Activated CD4-positive, alpha-beta memory T cell treated with anti-CD3 and anti-CD28 coated beads for 36 hours (primary cell): ENCODE results near the gene KAT7. TPM values are rescaled to one million over a fixed set of nuclear protein-coding genes. Genes with fewer than 3 reads are reported as not detected.

ENCODE experiments used
- CTCF ChIA-PET: fragments of 350-600 bp; sonication (Branson Sonifier 250); formaldehyde crosslinking; loops from one replicate; lab custom pipeline; 2021; ENCODE audit warnings: antibody characterized with exemption, inconsistent platforms; lab: Charles Lee
- POLR2A ChIA-PET: fragments of 350-600 bp; sonication (Branson Sonifier 250); formaldehyde crosslinking; loops from one replicate; lab custom pipeline; 2021; ENCODE audit warnings: antibody characterized with exemption; lab: Charles Lee
- DNase-seq: peaks from one replicate; pipeline ENCODE4 v3.0.0-alpha.2; 2020
- H3K27ac Mint-ChIP-seq: one replicate; pipeline ENCODE4 v1.8.0; 2021; ENCODE audit warnings: mixed read lengths
- H3K27me3 Mint-ChIP-seq: one replicate; pipeline ENCODE4 v1.8.0; 2021; ENCODE audit warnings: mixed read lengths
- H3K36me3 Mint-ChIP-seq: one replicate; pipeline ENCODE4 v1.8.0; 2021; ENCODE audit warnings: mixed read lengths
- H3K4me1 Mint-ChIP-seq: one replicate; pipeline ENCODE4 v1.8.0; 2021; ENCODE audit warnings: low read depth, mixed read lengths
- H3K4me3 Mint-ChIP-seq: one replicate; pipeline ENCODE4 v1.8.0; 2021; ENCODE audit warnings: mild to moderate bottlenecking, mixed read lengths
- H3K9me3 Mint-ChIP-seq: one replicate; pipeline ENCODE4 v1.8.0; 2021; ENCODE audit warnings: mixed read lengths
- intact Hi-C: fragments of 100-400 bp; cut with micrococcal nuclease; formaldehyde crosslinking; loops from one replicate; pipeline ENCODE4 v1.15.1; 2023
- total RNA-seq, 2 experiments: library from RNA; stranded (reverse); gene quantifications; one replicate each; pipeline ENCODE4 v1.2.3, GENCODE V29; 2021

KAT7 gene
- 10 to 100 TPM; 60.5 to 65.8 TPM for total RNA-seq

DNA sequence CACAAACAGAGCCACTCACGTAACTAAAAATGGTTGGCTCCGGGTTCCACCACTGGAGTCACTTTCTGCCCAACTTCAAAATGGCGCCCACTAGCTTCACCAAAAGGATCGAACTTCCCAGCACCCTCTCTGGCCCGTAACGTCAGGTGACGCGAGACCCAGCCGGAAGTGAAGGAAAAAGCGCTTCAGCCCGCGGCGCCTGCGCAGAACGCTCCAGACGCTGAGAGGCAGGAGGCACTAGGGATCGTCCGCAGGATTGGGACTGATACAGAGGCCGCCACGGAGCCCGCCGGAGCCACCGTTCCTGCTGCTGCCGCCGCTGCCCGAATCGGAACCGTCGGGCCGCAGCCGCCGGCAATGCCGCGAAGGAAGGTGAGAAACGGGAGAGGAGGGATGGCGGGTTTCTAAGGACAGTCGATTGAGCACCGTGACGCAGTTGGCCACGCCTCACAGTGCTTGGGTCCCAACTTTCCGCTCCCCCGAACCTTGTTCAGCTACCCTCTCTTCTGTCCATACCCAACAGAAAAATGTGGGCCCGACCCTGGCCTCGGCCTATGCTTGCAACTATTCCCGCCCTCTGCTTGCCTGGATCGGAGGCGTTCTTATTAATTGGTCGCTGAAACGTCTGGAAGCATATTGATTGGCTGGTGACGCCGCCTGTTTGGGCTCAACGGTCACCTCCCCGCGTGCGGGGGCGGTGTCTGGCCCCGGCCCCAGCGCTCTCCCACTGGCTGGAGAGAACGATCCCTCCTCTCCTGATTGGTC is at the start of gene KAT7:
KAT7 (plus strand) TSS at position 204 of the 765 bp plus-strand sequence; CDS start at position 358, 154 bp downstream.
- peaks cover 33% of the 10 kb centered on the region for H3K36me3 Mint-ChIP-seq
- peak; percentile 99 for DNase-seq
- H3K9me3 Mint-ChIP-seq = no peaks in the 10 kb centered on the region
- H3K27ac Mint-ChIP-seq = peak within 1 kb of the TSS; percentile 95
- ChIA-PET CTCF (interaction anchor here (1.1 to 2.6 kb wide), 5 partner anchors 45 to 208 kb away, joined by 3 to 28 read pairs (median 4); partner anchors contain the start of gene SLC35B1), POLR2A (interaction anchor here (0.5 to 2.7 kb wide), 16 partner anchors 12 to 173 kb away, joined by 3 to 17 read pairs (median 4); partner anchors contain the start of genes FAM117A and SLC35B1)
- peaks cover 51% of the 10 kb centered on the region for H3K4me1 Mint-ChIP-seq
- no peaks in the 10 kb centered on the region for H3K27me3 Mint-ChIP-seq
- intact Hi-C loops = loop anchor here (1.0 to 10.0 kb wide), 8 partner anchors 24 to 374 kb away; partner anchors contain the start of genes FAM117A, PHB1 and SPOP
- peak within 1 kb of the TSS; percentile 91 for H3K4me3 Mint-ChIP-seq

DNA sequence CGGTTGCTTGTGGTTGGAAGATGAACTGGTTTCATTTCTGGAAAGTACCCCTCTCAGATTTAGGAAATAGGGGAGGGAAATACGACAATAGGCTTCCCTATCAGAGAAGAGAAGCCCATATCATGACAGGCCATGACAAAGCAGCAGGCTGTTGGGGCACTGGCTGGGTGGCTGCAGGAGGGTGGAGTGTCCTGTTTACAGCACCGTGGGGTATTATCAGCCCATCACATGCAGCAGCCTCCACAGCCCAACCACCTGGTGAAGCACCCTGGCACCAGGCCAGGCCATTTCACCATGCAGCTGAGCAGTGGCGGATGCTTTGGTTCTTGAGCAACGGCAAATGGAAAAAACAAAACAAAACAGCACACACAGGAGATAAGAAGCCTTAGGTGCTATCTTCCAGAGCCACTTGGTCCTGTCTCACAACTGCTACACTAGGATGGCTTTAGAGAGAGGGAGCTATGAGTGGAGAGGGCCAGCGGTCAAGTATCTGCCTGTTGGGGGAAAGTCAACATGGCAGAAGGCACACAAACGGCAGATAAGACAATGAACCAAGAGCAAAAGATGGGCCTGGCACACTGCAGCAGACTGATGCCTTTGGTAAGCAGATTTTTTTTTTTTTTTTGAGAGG is 48.7 kb upstream of the KAT7 start:
- intact Hi-C loops = loop anchor here (1.0 to 2.0 kb wide), 6 partner anchors 9 to 63 kb away; partner anchors contain the start of genes FAM117A and KAT7
- Mint-ChIP-seq H3K27me3 (no peaks in the 10 kb centered on the region), H3K4me3 (peak overlapping the region; percentile 85), H3K4me1 (peaks cover 74% of the 10 kb centered on the region), H3K9me3 (no peaks in the 10 kb centered on the region), H3K27ac (peak overlapping the region; percentile 100), H3K36me3 (peaks cover 7% of the 10 kb centered on the region)
- CTCF ChIA-PET = interaction anchor here (1.2 to 2.5 kb wide), 5 partner anchors 9 to 168 kb away, joined by 3 to 9 read pairs (median 4); no protein-coding TSS in a partner anchor
- DNase-seq = peak; percentile 92
- POLR2A ChIA-PET = interaction anchor here (0.6 to 6.1 kb wide), 8 partner anchors 9 to 43 kb away, joined by 3 to 50 read pairs (median 4); partner anchors contain the start of genes FAM117A and SLC35B1

DNA sequence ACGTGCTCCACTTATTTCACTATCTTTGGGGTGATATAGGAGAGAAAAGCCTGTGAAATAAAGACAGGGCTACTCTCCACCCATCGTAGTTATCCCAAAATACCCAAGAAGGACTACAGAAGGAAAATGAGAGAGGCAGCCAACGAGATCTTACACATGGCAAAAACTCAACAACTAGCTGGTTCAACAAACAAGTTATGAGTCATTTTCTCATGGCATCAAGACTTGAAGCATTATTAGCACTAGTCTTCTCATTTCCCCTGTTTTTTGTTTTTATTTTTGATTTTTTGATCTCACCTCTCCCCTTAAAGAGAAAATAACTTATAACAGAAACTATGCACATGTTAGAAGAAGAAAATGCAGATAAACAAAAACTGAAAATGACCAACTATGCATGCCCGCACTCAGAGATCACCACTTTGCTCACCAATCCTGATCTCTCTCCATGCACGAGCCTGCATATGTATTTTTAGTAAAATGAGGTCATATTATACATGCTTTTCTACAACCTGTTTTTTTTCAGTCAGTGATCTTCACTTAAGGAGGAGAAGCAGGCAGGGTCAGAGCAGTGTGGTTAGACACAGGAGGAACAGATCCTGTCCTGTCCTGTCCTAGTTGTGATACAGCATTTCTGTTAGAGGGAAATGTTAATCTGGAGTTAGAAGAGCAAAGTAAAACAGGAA is 47.3 kb upstream of the KAT7 start:
- POLR2A ChIA-PET = interaction anchor here (1.0 to 6.1 kb wide), 5 partner anchors 7 to 33 kb away, joined by 3 to 50 read pairs (median 20); partner anchors contain the start of genes FAM117A and SLC35B1
- intact Hi-C loops = loop anchor here (2.0 kb wide), 1 partner anchor 64 kb away; no protein-coding TSS in a partner anchor

DNA sequence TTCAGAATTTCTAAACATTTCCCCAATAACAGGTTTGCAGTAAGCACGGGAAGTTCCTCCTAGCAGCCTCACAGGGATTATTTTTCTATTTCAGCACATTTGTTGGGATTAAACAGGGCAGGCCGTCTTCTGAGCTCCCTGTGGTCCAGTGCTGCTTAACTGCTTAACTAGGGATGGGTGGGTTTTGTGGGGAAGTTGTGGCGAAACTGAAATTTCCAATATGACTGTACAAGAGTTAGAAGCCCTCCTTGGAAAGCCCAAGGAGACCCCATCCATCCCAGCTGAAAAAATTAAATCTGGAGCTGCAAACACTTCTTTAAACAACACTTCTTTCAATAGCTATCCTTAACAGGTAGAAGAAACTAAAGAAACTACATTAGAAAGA is 46.8 kb upstream of the KAT7 start:
- peaks cover 88% of the 10 kb centered on the region for H3K4me1 Mint-ChIP-seq
- H3K9me3 Mint-ChIP-seq = no peaks in the 10 kb centered on the region
- DNase-seq = no peak
- H3K27me3 Mint-ChIP-seq = no peaks in the 10 kb centered on the region
- H3K27ac Mint-ChIP-seq = peak overlapping the region; percentile 100
- intact Hi-C loops = loop anchor here (2.0 kb wide), 1 partner anchor 65 kb away; no protein-coding TSS in a partner anchor
- ChIA-PET POLR2A (interaction anchor here (1.2 to 6.1 kb wide), 3 partner anchors 25 to 46 kb away, joined by 4 to 50 read pairs (median 20); partner anchors contain the start of genes KAT7 and SLC35B1), CTCF (interaction anchor here (1.0 to 2.0 kb wide), 4 partner anchors 24 to 184 kb away, joined by 3 to 9 read pairs (median 4); partner anchors contain the start of gene SLC35B1)
- peak overlapping the region; percentile 85 for H3K4me3 Mint-ChIP-seq
- peaks cover 9% of the 10 kb centered on the region for H3K36me3 Mint-ChIP-seq

More for the DNA sequence above, 47.3 kb upstream of the KAT7 start:
- Mint-ChIP-seq H3K36me3 (peaks cover 9% of the 10 kb centered on the region), H3K27ac (peak overlapping the region; percentile 100), H3K27me3 (no peaks in the 10 kb centered on the region), H3K4me1 (peaks cover 87% of the 10 kb centered on the region), H3K9me3 (no peaks in the 10 kb centered on the region), H3K4me3 (peak overlapping the region; percentile 85)
- CTCF ChIA-PET = interaction anchor here (0.7 to 2.0 kb wide), 6 partner anchors 23 to 170 kb away, joined by 3 to 9 read pairs (median 4); partner anchors contain the start of gene SLC35B1
- no peak for DNase-seq

DNA sequence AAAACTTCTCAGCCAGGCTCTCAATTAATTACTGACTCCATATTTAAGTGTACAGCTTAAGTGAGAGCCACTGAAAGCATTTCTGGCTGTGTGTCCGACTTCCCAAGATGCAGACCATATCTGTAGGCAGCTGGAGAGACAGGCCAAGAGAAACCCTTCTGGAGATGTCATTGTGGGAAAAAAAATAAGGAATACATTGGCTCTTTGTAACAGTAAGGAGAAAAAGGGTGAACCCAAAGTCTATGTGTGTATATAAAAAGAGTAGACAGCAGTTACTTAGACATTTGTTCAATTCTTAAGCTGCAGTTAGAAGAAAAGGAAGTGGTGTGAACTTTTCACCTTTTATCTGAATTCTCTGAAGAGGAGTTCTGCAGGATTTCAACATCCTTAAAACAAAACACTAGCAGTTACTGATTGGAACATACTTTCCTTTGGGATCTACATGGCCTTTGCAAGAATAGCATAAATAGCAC is 46.3 kb upstream of the KAT7 start:
- CTCF ChIA-PET = interaction anchor here (1.0 to 2.0 kb wide), 6 partner anchors 25 to 185 kb away, joined by 3 to 9 read pairs (median 4); partner anchors contain the start of gene SLC35B1
- POLR2A ChIA-PET = interaction anchor here (1.0 to 6.1 kb wide), 4 partner anchors 11 to 46 kb away, joined by 4 to 50 read pairs (median 12); partner anchors contain the start of genes KAT7 and SLC35B1
- intact Hi-C loops = no loop called here

DNA sequence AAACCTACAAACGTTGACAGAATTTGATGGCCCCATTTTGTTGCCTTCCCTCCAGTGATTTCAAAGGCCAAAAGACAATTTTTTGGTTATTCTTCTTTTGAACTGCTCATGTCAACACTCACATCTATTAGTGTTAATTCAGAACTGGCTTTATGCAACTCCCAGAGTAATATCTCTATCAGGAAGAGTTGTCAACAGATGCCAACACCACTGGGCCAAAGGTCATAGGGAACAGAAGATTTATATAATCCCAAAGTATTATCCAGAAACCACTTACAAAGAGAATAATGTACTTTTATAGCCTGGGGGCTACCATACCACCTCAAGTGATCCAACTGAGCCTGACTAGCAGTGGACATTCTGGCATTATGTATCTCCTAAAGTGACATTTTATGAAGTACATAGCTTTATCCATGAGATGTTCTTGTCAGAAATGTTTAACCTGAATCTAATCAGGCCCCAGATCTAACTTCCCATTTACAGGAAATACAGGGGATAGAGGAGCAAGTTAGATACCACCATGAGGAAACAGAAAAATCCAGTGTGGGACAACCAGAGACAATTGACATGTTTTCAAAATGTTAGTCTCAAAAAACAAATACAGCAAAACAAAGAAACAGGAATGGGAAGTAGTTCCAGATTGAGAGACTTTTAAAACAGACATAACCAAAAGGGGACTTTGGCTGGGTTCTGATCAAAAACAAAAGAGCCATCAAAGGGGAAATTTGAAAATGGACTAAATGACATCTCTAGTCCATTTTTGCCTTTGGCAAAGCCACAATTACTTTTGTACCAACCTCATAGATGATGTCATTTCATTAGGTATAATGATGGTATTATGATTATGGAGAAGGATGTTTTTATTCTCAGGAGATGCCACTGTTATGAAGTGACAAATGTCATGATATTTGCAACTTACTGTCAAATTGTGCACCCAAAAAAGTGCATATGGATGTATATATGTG is 43.0 kb upstream of the KAT7 start:
- H3K27me3 Mint-ChIP-seq = no peaks in the 10 kb centered on the region
- intact Hi-C loops = no loop called here
- peak overlapping the region; percentile 50 for H3K4me3 Mint-ChIP-seq
- CTCF ChIA-PET = interaction anchor here (1.5 to 4.9 kb wide), 2 partner anchors 29 to 176 kb away, joined by 5 to 40 read pairs; no protein-coding TSS in a partner anchor
- peaks cover 89% of the 10 kb centered on the region for H3K4me1 Mint-ChIP-seq
- H3K27ac Mint-ChIP-seq = peak overlapping the region; percentile 94
- peaks cover 12% of the 10 kb centered on the region for H3K36me3 Mint-ChIP-seq
- POLR2A ChIA-PET = interaction anchor here (1.0 to 8.1 kb wide), 2 partner anchors 16 to 30 kb away, joined by 3 to 69 read pairs; partner anchors contain the start of gene FAM117A
- no peak for DNase-seq
- no peaks in the 10 kb centered on the region for H3K9me3 Mint-ChIP-seq

More for the DNA sequence above, 46.3 kb upstream of the KAT7 start:
- Mint-ChIP-seq H3K4me1 (peaks cover 88% of the 10 kb centered on the region), H3K27ac (peak overlapping the region; percentile 100), H3K9me3 (no peaks in the 10 kb centered on the region), H3K4me3 (peak overlapping the region; percentile 85), H3K27me3 (no peaks in the 10 kb centered on the region), H3K36me3 (peaks cover 9% of the 10 kb centered on the region)
- DNase-seq = no peak

DNA sequence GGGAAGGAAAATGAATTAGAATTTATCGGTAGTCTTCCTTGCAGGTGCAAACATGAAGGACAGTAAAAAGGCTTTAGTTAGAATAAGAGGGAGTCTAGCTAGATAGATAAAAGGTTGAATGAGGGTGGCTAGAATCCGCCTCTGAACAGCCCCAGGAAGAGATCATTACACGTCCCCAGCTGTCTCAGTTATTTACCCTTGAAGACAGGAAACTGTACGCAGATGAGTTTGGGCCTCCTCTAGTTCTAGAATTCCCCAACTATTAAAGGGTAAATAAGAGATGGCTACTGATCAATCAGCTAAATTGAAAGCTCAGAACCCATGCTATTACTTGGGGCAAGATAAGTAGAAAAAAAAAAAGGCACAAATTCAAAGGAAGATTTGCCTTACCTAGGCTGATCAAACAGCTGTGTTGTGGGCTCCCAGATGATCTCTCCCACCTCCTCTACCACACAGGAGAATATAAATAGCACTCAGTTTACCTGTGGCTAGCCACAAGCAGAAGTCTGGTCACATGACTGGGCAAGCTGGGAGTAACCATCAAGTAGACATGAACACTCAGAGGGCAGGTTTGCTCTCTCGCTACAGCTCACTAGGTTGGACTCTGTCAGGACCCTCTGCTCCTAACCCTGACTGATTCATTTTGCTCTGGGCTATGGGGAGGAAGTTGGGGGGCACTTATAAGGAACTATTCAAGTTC is 41.5 kb upstream of the KAT7 start:
- ChIA-PET CTCF (interaction anchor here (0.8 to 5.0 kb wide), 9 partner anchors 9 to 251 kb away, joined by 3 to 43 read pairs (median 7); partner anchors contain the start of genes FAM117A and SLC35B1), POLR2A (interaction anchor here (1.5 to 8.1 kb wide), 5 partner anchors 7 to 42 kb away, joined by 4 to 69 read pairs (median 20); partner anchors contain the start of genes FAM117A and KAT7)
- H3K4me1 Mint-ChIP-seq = peaks cover 79% of the 10 kb centered on the region
- H3K27me3 Mint-ChIP-seq = no peaks in the 10 kb centered on the region
- H3K4me3 Mint-ChIP-seq = peak overlapping the region; percentile 56
- H3K36me3 Mint-ChIP-seq = peaks cover 8% of the 10 kb centered on the region
- DNase-seq = peak; percentile 38
- intact Hi-C loops = no loop called here
- no peaks in the 10 kb centered on the region for H3K9me3 Mint-ChIP-seq
- peak overlapping the region; percentile 94 for H3K27ac Mint-ChIP-seq

DNA sequence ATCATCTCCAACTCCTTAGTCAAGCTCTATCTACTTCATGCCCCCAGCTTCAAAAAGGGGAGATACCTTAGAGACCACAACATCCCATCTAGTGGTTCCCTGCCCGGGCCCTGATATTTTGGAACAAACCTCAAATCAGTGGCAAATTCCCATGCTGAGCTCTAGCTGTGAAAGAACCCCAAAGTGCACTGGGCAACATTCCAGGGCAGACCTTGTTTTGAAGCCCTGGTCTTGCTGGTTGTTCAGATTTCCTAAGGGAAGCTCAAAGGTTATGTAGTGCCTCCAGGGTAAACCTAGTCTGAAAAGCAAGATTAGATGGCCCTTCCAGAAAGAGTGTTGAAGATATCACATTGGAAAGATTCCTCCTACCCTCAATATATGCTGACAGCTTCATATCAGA is 40.8 kb upstream of the KAT7 start:
- intact Hi-C loops = loop anchor here (1.0 to 2.0 kb wide), 3 partner anchors 8 to 39 kb away; partner anchors contain the start of gene FAM117A
- H3K4me3 Mint-ChIP-seq = no peak overlapping the region

DNA sequence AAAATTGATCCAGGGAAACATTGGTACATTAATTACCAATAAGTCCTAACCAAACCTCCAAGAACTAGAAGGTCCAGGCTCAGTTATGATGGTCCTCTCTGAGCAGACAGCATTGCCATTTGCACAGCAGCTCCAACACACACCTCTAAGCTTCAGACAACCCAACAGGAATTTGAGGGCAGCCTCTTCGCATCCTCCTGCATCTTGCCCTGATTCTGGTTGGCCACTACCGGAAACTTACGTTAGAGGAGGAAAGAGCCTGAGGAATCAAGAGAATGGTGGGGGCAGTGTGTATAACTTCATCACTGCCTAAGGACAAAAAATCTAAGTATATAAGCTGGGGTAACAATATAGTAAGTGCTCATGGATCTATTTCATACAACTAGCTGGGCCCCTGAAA is 40.3 kb upstream of the KAT7 start:
- Mint-ChIP-seq H3K27me3 (no peaks in the 10 kb centered on the region), H3K27ac (peak overlapping the region; percentile 94), H3K4me3 (peak overlapping the region; percentile 33), H3K36me3 (peaks cover 8% of the 10 kb centered on the region), H3K9me3 (no peaks in the 10 kb centered on the region), H3K4me1 (peaks cover 77% of the 10 kb centered on the region)
- no peak for DNase-seq
- ChIA-PET CTCF (interaction anchor here (0.7 to 5.0 kb wide), 9 partner anchors 8 to 346 kb away, joined by 3 to 43 read pairs (median 4); partner anchors contain the start of genes FAM117A and PDK2), POLR2A (interaction anchor here (0.8 to 8.1 kb wide), 9 partner anchors 9 to 52 kb away, joined by 3 to 69 read pairs (median 13); partner anchors contain the start of genes FAM117A and SLC35B1)
- intact Hi-C loops = loop anchor here (1.0 to 2.0 kb wide), 3 partner anchors 9 to 39 kb away; partner anchors contain the start of gene FAM117A

More for the DNA sequence above, 40.8 kb upstream of the KAT7 start:
- peak overlapping the region; percentile 94 for H3K27ac Mint-ChIP-seq
- H3K4me1 Mint-ChIP-seq = peaks cover 79% of the 10 kb centered on the region
- no peak for DNase-seq
- H3K9me3 Mint-ChIP-seq = no peaks in the 10 kb centered on the region
- H3K36me3 Mint-ChIP-seq = peaks cover 8% of the 10 kb centered on the region
- POLR2A ChIA-PET = interaction anchor here (1.5 to 8.1 kb wide), 6 partner anchors 8 to 41 kb away, joined by 4 to 69 read pairs (median 16); partner anchors contain the start of genes FAM117A, KAT7 and SLC35B1
- H3K27me3 Mint-ChIP-seq = no peaks in the 10 kb centered on the region
- CTCF ChIA-PET = interaction anchor here (0.7 to 5.0 kb wide), 8 partner anchors 9 to 249 kb away, joined by 3 to 43 read pairs (median 8); partner anchors contain the start of genes FAM117A and SLC35B1
